RCC 7860 (cell line): ENCODE data around the gene ITPR2.
"Not testable (repeated sequence)": the region's sequence is repeated elsewhere in the genome, so short reads cannot be mapped to it uniquely, and the experiment has no call there.

ENCODE experiments used
- DNase-seq: peaks from one replicate; pipeline ENCODE4 v3.0.0-alpha.2; 2015; ENCODE audit warnings: low spot score
- FAIRE-seq: peaks from 2 replicates; lab custom pipeline; 2012; peaks lifted over from hg19 to GRCh38; lab: Jason Lieb, UNC

The ITPR2 gene

GRCh38 chr12:26489908-26490307 lies 343.1 kb downstream of the ITPR2 start:
- no peak for DNase-seq
- FAIRE-seq, result no peak

- no peak for FAIRE-seq
- DNase-seq, result no peak
Measured at GRCh38 chr12:26488351-26488750, 344.6 kb downstream of the ITPR2 start.

GRCh38 chr12:26473291-26473690 lies 359.7 kb downstream of the ITPR2 start:
- FAIRE-seq (peak; percentile 94), DNase-seq (peak; percentile 78)

GRCh38 chr12:26471560-26471959 lies 361.4 kb downstream of the ITPR2 start:
- DNase-seq (no peak), FAIRE-seq (no peak)

- FAIRE-seq, result no peak
Measured at GRCh38 chr12:26469421-26470180, 363.4 kb downstream of the ITPR2 start.

GRCh38 chr12:26467351-26467750 lies 365.6 kb downstream of the ITPR2 start:
- no peak for FAIRE-seq
- DNase-seq, result no peak

More at GRCh38 chr12:26469421-26470180, 363.4 kb downstream of the ITPR2 start:
- no peak for DNase-seq

GRCh38 chr12:26466726-26467125 lies 366.3 kb downstream of the ITPR2 start:
- DNase-seq (no peak), FAIRE-seq (no peak)

- no peak for DNase-seq
- no peak for FAIRE-seq
Measured at GRCh38 chr12:26465419-26466097, 367.4 kb downstream of the ITPR2 start.

- FAIRE-seq, result no peak
- DNase-seq, result no peak
Measured at GRCh38 chr12:26461776-26462175, 371.2 kb downstream of the ITPR2 start.

GRCh38 chr12:26460361-26460760 lies 372.6 kb downstream of the ITPR2 start:
- DNase-seq (no peak), FAIRE-seq (no peak)

- DNase-seq, result peak; percentile 24
- FAIRE-seq, result peak; percentile 45
Measured at GRCh38 chr12:26455936-26456574, 376.9 kb downstream of the ITPR2 start.

- DNase-seq (no peak), FAIRE-seq (no peak)
Measured at GRCh38 chr12:26453246-26453645, 379.7 kb downstream of the ITPR2 start.

GRCh38 chr12:26452511-26452910 lies 380.5 kb downstream of the ITPR2 start:
- DNase-seq, result no peak
- FAIRE-seq, result no peak

- FAIRE-seq, result no peak
- no peak for DNase-seq
Measured at GRCh38 chr12:26451763-26452162, 381.2 kb downstream of the ITPR2 start.

GRCh38 chr12:26445909-26446308 lies 387.1 kb downstream of the ITPR2 start:
- FAIRE-seq (no peak), DNase-seq (no peak)

- FAIRE-seq (no peak), DNase-seq (no peak)
Measured at GRCh38 chr12:26443309-26443708, 389.7 kb downstream of the ITPR2 start.

GRCh38 chr12:26441434-26441833 lies 391.6 kb downstream of the ITPR2 start:
- FAIRE-seq, result no peak
- no peak for DNase-seq

GRCh38 chr12:26435069-26435404 lies 398.0 kb downstream of the ITPR2 start:
- FAIRE-seq, result no peak

GRCh38 chr12:26434299-26435068 lies 398.5 kb downstream of the ITPR2 start:
- FAIRE-seq (peak; percentile 71), DNase-seq (peak; percentile 58)

More at GRCh38 chr12:26435069-26435404, 398.0 kb downstream of the ITPR2 start:
- DNase-seq, result no peak

- FAIRE-seq, DNase-seq: not testable (repeated sequence)
Measured at GRCh38 chr12:26433701-26434100, 399.3 kb downstream of the ITPR2 start.

GRCh38 chr12:26431211-26431610 lies 401.8 kb downstream of the ITPR2 start:
- FAIRE-seq (no peak), DNase-seq (no peak)
